RWPE1 (cell line): ENCODE results near the gene RPL10.

Source experiments
- CTCF ChIA-PET: fragments of 350-600 bp; sonication (Branson Sonifier 250); formaldehyde crosslinking; extraction: SDS; loops from one replicate; lab custom pipeline; 2021; lab: Yijun Ruan, JAX
- POLR2A ChIA-PET: fragments of 400-600 bp; formaldehyde crosslinking; extraction: SDS; loops from one replicate; lab custom pipeline; 2020; ENCODE audit warnings: antibody characterized with exemption; ENCODE audit not compliant: low non-redundant PET; lab: Yijun Ruan, JAX
- DNase-seq: peaks from one replicate; pipeline ENCODE4 v3.0.0; 2012; ENCODE audit warnings: low spot score
- H3K27ac ChIP-seq: fragments of 450-650 bp; 2 replicates; pipeline ENCODE4 v1.5.1; 2017
- CTCF ChIP-seq: fragments of 450-650 bp; conservative IDR thresholded peaks from 2 replicates; pipeline ENCODE4 v1.5.1; 2017; ENCODE audit warnings: low read depth, mild to moderate bottlenecking

RPL10 gene

GRCh38 chrX:154426916-154427770, 29.0 kb downstream of the RPL10 start:
- H3K27ac ChIP-seq, result no peak overlapping the region
- TF ChIP-seq CTCF, result no peak
- POLR2A ChIA-PET, result no interaction called here
- DNase-seq, result no peak
- CTCF ChIA-PET, result interaction anchor here (0.5 kb wide), 1 partner anchor 30 kb away, joined by 3 read pairs; no protein-coding TSS in a partner anchor

- ChIA-PET POLR2A (no interaction called here), CTCF (no interaction called here)
- H3K27ac ChIP-seq, result peak within 1 kb of the TSS; percentile 74
- TF ChIP-seq CTCF, result no peak
- peak; percentile 86 for DNase-seq
Measured at GRCh38 chrX:154428176-154429171, 30.3 kb downstream of the RPL10 start, which contains the start of gene ATP6AP1. Gene ATP6AP1, plus strand, starts transcription at chrX:154428677. Its CDS starts 16 bp downstream, at chrX:154428693.

GRCh38 chrX:154429711-154430110, 31.5 kb downstream of the RPL10 start:
- DNase-seq, result no peak
- CTCF ChIA-PET, result no interaction called here
- no peak for TF ChIP-seq CTCF
- POLR2A ChIA-PET, result no interaction called here
- no peak overlapping the region for H3K27ac ChIP-seq

GRCh38 chrX:154430479-154430878, 32.3 kb downstream of the RPL10 start:
- POLR2A ChIA-PET, result interaction anchor here (1.4 kb wide), 1 partner anchor 32 kb away, joined by 4 read pairs; the partner anchor contains the start of gene RPL10
- CTCF ChIA-PET, result no interaction called here
- no peak for TF ChIP-seq CTCF
- no peak for DNase-seq
- peak overlapping the region; percentile 22 for H3K27ac ChIP-seq

DNA sequence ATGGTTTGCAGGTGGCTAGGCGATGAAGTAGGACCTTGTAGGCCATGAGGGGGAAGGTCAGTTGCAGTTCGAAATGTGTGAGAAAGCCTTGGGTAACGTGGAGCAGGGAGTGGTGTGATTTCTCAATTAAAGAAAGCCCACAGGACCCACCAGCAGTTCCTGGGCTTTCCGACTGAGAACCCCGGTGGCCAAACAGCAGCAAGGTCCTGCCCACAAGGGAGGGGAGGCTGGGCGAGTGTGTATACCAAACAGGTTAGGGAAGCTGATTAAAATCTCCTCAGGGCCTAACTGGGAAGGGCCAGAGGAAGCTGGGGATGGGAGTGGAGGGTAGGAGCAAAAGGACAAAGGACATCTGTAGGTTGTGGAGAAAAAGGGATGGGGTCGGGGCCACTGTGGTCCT, 32.7 kb downstream of the RPL10 start:
- peak overlapping the region; percentile 22 for H3K27ac ChIP-seq
- ChIA-PET CTCF (no interaction called here), POLR2A (interaction anchor here (1.4 kb wide), 1 partner anchor 33 kb away, joined by 4 read pairs; the partner anchor contains the start of gene RPL10)
- TF ChIP-seq CTCF, result no peak
- no peak for DNase-seq

DNA sequence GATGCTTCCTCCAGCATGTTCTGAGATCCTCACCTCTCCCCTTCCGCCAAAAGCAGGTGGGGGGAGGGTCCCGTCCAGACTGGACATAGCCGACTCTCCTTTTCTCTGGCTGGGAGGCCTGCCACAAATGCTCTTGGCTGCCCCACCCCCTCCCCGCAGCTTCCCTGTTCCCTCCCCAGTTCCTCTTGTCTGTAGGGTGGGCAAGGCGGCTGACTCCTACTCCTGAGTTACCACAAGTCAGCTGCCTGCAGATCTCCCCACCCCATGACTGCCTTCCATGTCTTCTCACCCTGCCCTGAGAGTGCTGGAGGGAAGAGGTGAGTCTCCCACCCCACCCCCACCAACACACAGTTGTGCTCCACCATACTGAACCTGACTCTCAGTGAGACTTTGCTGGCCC, 33.2 kb downstream of the RPL10 start:
- CTCF ChIA-PET, result no interaction called here
- no peak for DNase-seq
- H3K27ac ChIP-seq, result peak overlapping the region; percentile 22
- TF ChIP-seq CTCF, result no peak
- POLR2A ChIA-PET, result interaction anchor here (1.4 kb wide), 1 partner anchor 33 kb away, joined by 4 read pairs; the partner anchor contains the start of gene RPL10
